Testis (tissue), 2 donors: ENCODE measurements around the gene PRKAR1B.

Source experiments
- CTCF ChIP-seq, 3 experiments: fragments of 450-650 bp in 2 of 3; fragments of 200-600 bp in 1 of 3; sonication (generic) in 1 of 3; IDR thresholded peaks; one replicate each; pipeline ENCODE4 v1.5.1; 2016 to 2019; ENCODE audit warnings: antibody characterized with exemption in 3 of 3, mild to moderate bottlenecking in 2 of 3, moderate library complexity in 1 of 3
- POLR2A ChIP-seq: fragments of 450-650 bp; IDR thresholded peaks from one replicate; pipeline ENCODE4 v1.6.1; 2017; ENCODE audit warnings: antibody characterized with exemption, mild to moderate bottlenecking, moderate library complexity

GRCh38 chr7:631964-632830, 94.9 kb downstream of the PRKAR1B start:
- TF ChIP-seq POLR2A, result no peak
- no peak for TF ChIP-seq CTCF (IDR thresholded peaks at IDR 0.05)
